Panc1 (cell line): Measurements from ENCODE around the gene PPP4R3A. TPM values are rescaled to one million over a fixed set of nuclear protein-coding genes. Genes with fewer than 3 reads are reported as not detected.

Experiments used
- ATAC-seq: fragments of 200-7000 bp; cut with Tn5 transposase; 2 replicates; pipeline ENCODE4 v1.9.1; 2020; ENCODE audit warnings: mild to moderate bottlenecking, moderate library complexity
- BruUV-seq: library from RNA; stranded (reverse); fragments of 400-500 nt; replicated peaks from 2 replicates; lab custom pipeline; 2021; lab: Mats Ljungman, UMichigan
- CTCF ChIA-PET: fragments of 300-600 bp; sonication (Branson Sonifier 250); formaldehyde crosslinking; loops from one replicate; lab custom pipeline; 2022; ENCODE audit warnings: antibody characterized with exemption; lab: Charles Lee
- POLR2A ChIA-PET: fragments of 300-600 bp; sonication (Branson Sonifier 250); formaldehyde crosslinking; loops from one replicate; lab custom pipeline; 2022; ENCODE audit warnings: antibody characterized with exemption; lab: Charles Lee
- DNase-seq: peaks from one replicate; pipeline ENCODE4 v3.0.0-alpha.2; 2010; ENCODE audit warnings: low read depth, low spot score
- H3K27ac ChIP-seq: 2 replicates; pipeline ENCODE4 v1.5.1; 2011; ENCODE audit warnings: mild to moderate bottlenecking, low read length, inconsistent platforms
- H3K27me3 ChIP-seq: fragments of 200-500 bp; sonication (Bioruptor generic); 2 replicates; pipeline ENCODE4 v1.6.0; 2014; ENCODE audit warnings: low read length, inconsistent platforms; ENCODE audit not compliant: control insufficient read depth, insufficient read depth
- H3K36me3 ChIP-seq: fragments of 200-500 bp; sonication (Bioruptor generic); 2 replicates; pipeline ENCODE4 v1.5.1; 2014; ENCODE audit warnings: inconsistent platforms, mild to moderate bottlenecking, low read length, moderate library complexity; ENCODE audit not compliant: control insufficient read depth, insufficient read depth
- H3K4me1 ChIP-seq: 2 replicates; pipeline ENCODE4 v1.5.1; 2011; ENCODE audit warnings: inconsistent platforms, mild to moderate bottlenecking, low read length, moderate library complexity; ENCODE audit not compliant: control insufficient read depth, insufficient read depth
- H3K4me3 ChIP-seq, 2 experiments: 2 replicates each; pipeline ENCODE4 v1.5.1; 2011 to 2012; ENCODE audit warnings: low read depth in 2 of 2, low read length in 2 of 2, mild to moderate bottlenecking in 2 of 2, inconsistent platforms in 1 of 2, moderate library complexity in 1 of 2
- H3K9me3 ChIP-seq: fragments of 200-500 bp; sonication (Bioruptor generic); 2 replicates; pipeline ENCODE4 v1.5.1; 2014; ENCODE audit warnings: low read depth, mild to moderate bottlenecking, inconsistent platforms, low read length, moderate library complexity; ENCODE audit not compliant: control insufficient read depth, insufficient read depth
- CTCF ChIP-seq: fragments of 450-650 bp; IDR thresholded peaks from 2 replicates; pipeline ENCODE4 v1.5.1; 2017; ENCODE audit warnings: mild to moderate bottlenecking
- POLR2AphosphoS5 ChIP-seq: IDR thresholded peaks from 2 replicates; pipeline ENCODE4 v1.6.1; 2012; ENCODE audit warnings: mild to moderate bottlenecking, low read depth, low read length, moderate library complexity
- SIN3A ChIP-seq: IDR thresholded peaks from 2 replicates; pipeline ENCODE4 v1.6.1; 2012; ENCODE audit warnings: low read depth, mild to moderate bottlenecking, low read length, moderate library complexity, borderline replicate concordance; ENCODE audit not compliant: insufficient read depth
- TCF7L2 ChIP-seq: IDR thresholded peaks from 2 replicates; pipeline ENCODE4 v1.6.1; 2011; ENCODE audit warnings: mild to moderate bottlenecking, low read depth, low read length, inconsistent platforms
- in situ Hi-C: cut with HindIII; loops from 2 replicates; pipeline ENCODE4 v1.10.0; 2016; ENCODE audit warnings: low sequenced_read_pairs, low pct_unique_long_range_greater_than_20kb
- intact Hi-C: fragments of 100-400 bp; cut with micrococcal nuclease; formaldehyde crosslinking; loops from one replicate; pipeline ENCODE4 v1.10.0; 2022; ENCODE audit not compliant: unreplicated experiment
- total RNA-seq: library from RNA; stranded (reverse); gene quantifications from one replicate; pipeline ENCODE4 v1.2.1, GENCODE V29; 2021; ENCODE audit not compliant: unreplicated experiment
- TF ChIP-seq, protein P1 (sequence below), 2 experiments: IDR thresholded peaks; 2 replicates each; pipeline ENCODE4 v1.6.1; 2011 to 2012; ENCODE audit warnings: low read depth in 2 of 2, control low read depth in 1 of 2, low read length in 1 of 2, mild to moderate bottlenecking in 1 of 2, moderate library complexity in 1 of 2; ENCODE audit not compliant: insufficient read depth in 1 of 2

The PPP4R3A gene
- total RNA-seq, 1 experiment from 2014 or later: 54.8 TPM

DNA sequence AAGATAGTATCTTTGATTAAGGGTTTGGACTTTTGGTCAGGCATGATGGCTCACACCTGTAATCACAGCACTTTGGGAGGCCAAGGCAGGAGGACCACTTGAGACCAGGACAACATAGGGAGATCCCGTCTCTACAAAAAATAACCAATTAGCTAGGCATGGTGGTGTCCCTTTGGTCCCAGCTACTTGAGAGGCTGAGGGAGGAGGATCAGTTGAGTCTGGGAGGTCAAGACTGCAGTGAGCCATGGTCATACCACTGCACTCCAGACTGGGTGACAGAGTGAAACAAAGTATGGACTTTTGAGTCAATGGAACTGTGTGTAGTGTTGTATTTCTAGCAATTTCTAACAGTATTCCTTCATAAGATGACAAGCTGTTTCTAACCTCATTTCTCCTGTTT, 53.8 kb downstream of the PPP4R3A start:
- DNase-seq (no peak), ATAC-seq (no peak)
- no peaks in the 10 kb centered on the region for H3K9me3 ChIP-seq
- no peaks in the 10 kb centered on the region for H3K4me1 ChIP-seq
- H3K36me3 ChIP-seq: peaks cover 17% of the 10 kb centered on the region
- ChIA-PET CTCF (no interaction called here), POLR2A (no interaction called here)
- no TSS peak for BruUV-seq
- intact Hi-C loops (no loop called here), in situ Hi-C loops (no loop called here)
- H3K4me3 ChIP-seq: no peak overlapping the region
- H3K27me3 ChIP-seq: no peaks in the 10 kb centered on the region
- no peak for TF ChIP-seq CTCF
- TF ChIP-seq SIN3A: no peak
- TF ChIP-seq POLR2AphosphoS5: no peak
- TF ChIP-seq TCF7L2: no peak
- TF ChIP-seq, protein P1, sequence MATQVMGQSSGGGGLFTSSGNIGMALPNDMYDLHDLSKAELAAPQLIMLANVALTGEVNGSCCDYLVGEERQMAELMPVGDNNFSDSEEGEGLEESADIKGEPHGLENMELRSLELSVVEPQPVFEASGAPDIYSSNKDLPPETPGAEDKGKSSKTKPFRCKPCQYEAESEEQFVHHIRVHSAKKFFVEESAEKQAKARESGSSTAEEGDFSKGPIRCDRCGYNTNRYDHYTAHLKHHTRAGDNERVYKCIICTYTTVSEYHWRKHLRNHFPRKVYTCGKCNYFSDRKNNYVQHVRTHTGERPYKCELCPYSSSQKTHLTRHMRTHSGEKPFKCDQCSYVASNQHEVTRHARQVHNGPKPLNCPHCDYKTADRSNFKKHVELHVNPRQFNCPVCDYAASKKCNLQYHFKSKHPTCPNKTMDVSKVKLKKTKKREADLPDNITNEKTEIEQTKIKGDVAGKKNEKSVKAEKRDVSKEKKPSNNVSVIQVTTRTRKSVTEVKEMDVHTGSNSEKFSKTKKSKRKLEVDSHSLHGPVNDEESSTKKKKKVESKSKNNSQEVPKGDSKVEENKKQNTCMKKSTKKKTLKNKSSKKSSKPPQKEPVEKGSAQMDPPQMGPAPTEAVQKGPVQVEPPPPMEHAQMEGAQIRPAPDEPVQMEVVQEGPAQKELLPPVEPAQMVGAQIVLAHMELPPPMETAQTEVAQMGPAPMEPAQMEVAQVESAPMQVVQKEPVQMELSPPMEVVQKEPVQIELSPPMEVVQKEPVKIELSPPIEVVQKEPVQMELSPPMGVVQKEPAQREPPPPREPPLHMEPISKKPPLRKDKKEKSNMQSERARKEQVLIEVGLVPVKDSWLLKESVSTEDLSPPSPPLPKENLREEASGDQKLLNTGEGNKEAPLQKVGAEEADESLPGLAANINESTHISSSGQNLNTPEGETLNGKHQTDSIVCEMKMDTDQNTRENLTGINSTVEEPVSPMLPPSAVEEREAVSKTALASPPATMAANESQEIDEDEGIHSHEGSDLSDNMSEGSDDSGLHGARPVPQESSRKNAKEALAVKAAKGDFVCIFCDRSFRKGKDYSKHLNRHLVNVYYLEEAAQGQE (IDR thresholded peaks at IDR 0.05; ENCODE audit: insufficient read depth in 1 of 2, low read depth in 2 of 2, low read length in 1 of 2): no peak
- no peak overlapping the region for H3K27ac ChIP-seq

- ChIA-PET CTCF (no interaction called here), POLR2A (no interaction called here)
- Histone ChIP-seq H3K4me3 (no peak overlapping the region), H3K36me3 (peaks cover 12% of the 10 kb centered on the region), H3K4me1 (no peaks in the 10 kb centered on the region), H3K27ac (no peak overlapping the region), H3K27me3 (no peaks in the 10 kb centered on the region), H3K9me3 (no peaks in the 10 kb centered on the region)
- DNase-seq (no peak), ATAC-seq (no peak)
- in situ Hi-C loops: no loop called here
- no TSS peak for BruUV-seq
- intact Hi-C loops: no loop called here
- TF ChIP-seq TCF7L2 (no peak), POLR2AphosphoS5 (no peak), SIN3A (no peak), CTCF (no peak)
- TF ChIP-seq, protein P1 (IDR thresholded peaks at IDR 0.05; ENCODE audit: insufficient read depth in 1 of 2, low read depth in 2 of 2, low read length in 1 of 2): no peak
These were observed 55.5 kb downstream of the PPP4R3A start for GRCh38 chr14:91454580-91454979.
